ENCODE data around the gene NUP62CL.
"Not testable (repeated sequence)": the region's sequence is repeated elsewhere in the genome, so short reads cannot be mapped to it uniquely, and the experiment has no call there.

NUP62CL gene

DNA sequence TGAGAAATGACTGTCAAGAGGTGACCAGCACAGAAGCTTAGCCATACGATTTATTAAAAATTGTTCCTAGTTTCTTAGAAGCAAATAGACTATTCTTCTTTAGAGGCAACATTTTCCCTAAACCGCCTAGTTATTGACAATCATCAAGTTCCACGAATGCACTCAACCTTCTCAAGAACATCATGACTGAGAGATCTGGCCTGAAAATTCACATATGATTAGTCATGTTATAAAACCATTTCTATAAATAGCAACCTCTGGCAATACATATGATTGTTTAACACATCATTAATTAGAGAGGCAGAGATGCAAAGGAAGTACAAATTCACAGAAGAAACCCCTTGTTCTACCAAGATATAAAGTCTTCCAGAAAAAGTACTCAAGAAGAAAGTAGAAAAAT is 6.7 kb downstream of the NUP62CL start:
- Histone ChIP-seq H3K79me2 (ENCODE audit: insufficient read depth, low read length) (no peaks in the 10 kb centered on the region), H3K9me2 (ENCODE audit: low read depth, low read length) (no peaks in the 10 kb centered on the region), H3K27me3 (ENCODE audit: insufficient read depth, low read length) (no peaks in the 10 kb centered on the region), H3K4me2 (ENCODE audit: low read length) (no peak overlapping the region), H3K9me3 (ENCODE audit: low read length) (no peaks in the 10 kb centered on the region), H3K4me1 (ENCODE audit: insufficient read depth, low read length, severe bottlenecking) (no peaks in the 10 kb centered on the region), H3K9ac (ENCODE audit: low read length) (no peak overlapping the region), H2AFZ (ENCODE audit: low read length) (no peak overlapping the region), H3K27ac (ENCODE audit: low read depth, low read length, poor library complexity, severe bottlenecking) (no peak overlapping the region), H3F3A (ENCODE audit: insufficient read depth, low read length) (no peaks in the 10 kb centered on the region), H3K4me3 (ENCODE audit: low read depth, low read length, poor library complexity, severe bottlenecking) (no peak overlapping the region), H4K20me1 (ENCODE audit: insufficient read depth, low read length) (no peaks in the 10 kb centered on the region), H3K36me3 (ENCODE audit: insufficient read depth, low read length) (no peaks in the 10 kb centered on the region)
- no peak for TF ChIP-seq EZH2 (IDR thresholded peaks at IDR 0.05; ENCODE audit: borderline replicate concordance, low read length)
- TF ChIP-seq, protein P1, sequence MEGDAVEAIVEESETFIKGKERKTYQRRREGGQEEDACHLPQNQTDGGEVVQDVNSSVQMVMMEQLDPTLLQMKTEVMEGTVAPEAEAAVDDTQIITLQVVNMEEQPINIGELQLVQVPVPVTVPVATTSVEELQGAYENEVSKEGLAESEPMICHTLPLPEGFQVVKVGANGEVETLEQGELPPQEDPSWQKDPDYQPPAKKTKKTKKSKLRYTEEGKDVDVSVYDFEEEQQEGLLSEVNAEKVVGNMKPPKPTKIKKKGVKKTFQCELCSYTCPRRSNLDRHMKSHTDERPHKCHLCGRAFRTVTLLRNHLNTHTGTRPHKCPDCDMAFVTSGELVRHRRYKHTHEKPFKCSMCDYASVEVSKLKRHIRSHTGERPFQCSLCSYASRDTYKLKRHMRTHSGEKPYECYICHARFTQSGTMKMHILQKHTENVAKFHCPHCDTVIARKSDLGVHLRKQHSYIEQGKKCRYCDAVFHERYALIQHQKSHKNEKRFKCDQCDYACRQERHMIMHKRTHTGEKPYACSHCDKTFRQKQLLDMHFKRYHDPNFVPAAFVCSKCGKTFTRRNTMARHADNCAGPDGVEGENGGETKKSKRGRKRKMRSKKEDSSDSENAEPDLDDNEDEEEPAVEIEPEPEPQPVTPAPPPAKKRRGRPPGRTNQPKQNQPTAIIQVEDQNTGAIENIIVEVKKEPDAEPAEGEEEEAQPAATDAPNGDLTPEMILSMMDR (IDR thresholded peaks at IDR 0.05; ENCODE audit: low read length) = no peak

DNA sequence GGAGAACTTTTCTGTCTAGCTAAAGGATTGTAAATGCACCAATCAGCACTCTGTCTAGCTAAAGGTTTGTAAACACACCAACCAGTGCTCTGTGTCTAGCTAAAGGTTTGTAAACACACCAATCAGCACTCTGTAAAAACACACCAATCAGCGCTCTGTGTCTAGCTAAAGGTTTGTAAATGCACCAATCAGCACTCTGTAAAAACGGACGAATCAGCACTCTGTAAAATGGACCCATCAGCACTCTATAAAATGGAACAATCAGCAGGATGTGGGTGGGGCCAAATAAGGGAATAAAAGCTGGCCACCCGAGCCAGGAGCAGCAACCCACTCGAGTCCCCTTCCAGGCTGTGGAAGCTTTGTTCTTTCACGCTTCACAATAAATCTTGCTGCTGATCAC is 8.2 kb downstream of the NUP62CL start:
- not testable (repeated sequence) for H3K36me3 ChIP-seq (ENCODE audit: insufficient read depth, low read length); H3K4me3 ChIP-seq (ENCODE audit: low read depth, low read length, poor library complexity, severe bottlenecking); H2AFZ ChIP-seq (ENCODE audit: low read length); H3K4me1 ChIP-seq (ENCODE audit: insufficient read depth, low read length, severe bottlenecking); H3K27me3 ChIP-seq (ENCODE audit: insufficient read depth, low read length); H3K4me2 ChIP-seq (ENCODE audit: low read length); H3K9me3 ChIP-seq (ENCODE audit: low read length); H4K20me1 ChIP-seq (ENCODE audit: insufficient read depth, low read length); H3K27ac ChIP-seq (ENCODE audit: low read depth, low read length, poor library complexity, severe bottlenecking); H3K9ac ChIP-seq (ENCODE audit: low read length); H3K9me2 ChIP-seq (ENCODE audit: low read depth, low read length); H3K79me2 ChIP-seq (ENCODE audit: insufficient read depth, low read length); H3F3A ChIP-seq (ENCODE audit: insufficient read depth, low read length)

DNA sequence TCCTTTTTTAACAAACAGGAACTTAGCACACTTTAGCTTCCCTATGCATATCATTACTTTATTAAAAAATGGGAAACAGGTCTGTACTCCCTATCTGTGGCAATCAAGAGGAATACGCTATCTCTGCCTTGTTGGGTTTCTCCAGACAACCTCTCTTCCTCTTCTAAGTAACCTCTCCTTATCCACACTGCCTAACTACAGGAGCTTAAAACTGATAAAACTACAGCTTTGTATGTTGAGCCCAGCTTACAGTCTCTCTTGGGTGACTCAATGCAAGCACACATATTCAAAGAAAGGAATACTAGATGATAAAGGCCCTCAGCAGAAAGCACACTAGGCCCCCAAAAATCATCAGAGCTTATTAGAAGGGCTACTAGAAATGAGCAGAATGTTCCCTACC is 8.9 kb downstream of the NUP62CL start:
- Histone ChIP-seq H3K4me2 (ENCODE audit: low read length) (no peak overlapping the region), H3K4me3 (ENCODE audit: low read depth, low read length, poor library complexity, severe bottlenecking) (no peak overlapping the region), H3F3A (ENCODE audit: insufficient read depth, low read length) (no peaks in the 10 kb centered on the region), H3K79me2 (ENCODE audit: insufficient read depth, low read length) (no peaks in the 10 kb centered on the region), H3K4me1 (ENCODE audit: insufficient read depth, low read length, severe bottlenecking) (no peaks in the 10 kb centered on the region), H3K9ac (ENCODE audit: low read length) (no peak overlapping the region), H3K9me2 (ENCODE audit: low read depth, low read length) (no peaks in the 10 kb centered on the region), H3K9me3 (ENCODE audit: low read length) (no peaks in the 10 kb centered on the region), H4K20me1 (ENCODE audit: insufficient read depth, low read length) (no peaks in the 10 kb centered on the region), H3K27ac (ENCODE audit: low read depth, low read length, poor library complexity, severe bottlenecking) (no peak overlapping the region), H2AFZ (ENCODE audit: low read length) (no peak overlapping the region), H3K36me3 (ENCODE audit: insufficient read depth, low read length) (no peaks in the 10 kb centered on the region), H3K27me3 (ENCODE audit: insufficient read depth, low read length) (no peaks in the 10 kb centered on the region)
- TF ChIP-seq, protein P1 (IDR thresholded peaks at IDR 0.05; ENCODE audit: low read length) = no peak
- TF ChIP-seq EZH2 (IDR thresholded peaks at IDR 0.05; ENCODE audit: borderline replicate concordance, low read length) = no peak

DNA sequence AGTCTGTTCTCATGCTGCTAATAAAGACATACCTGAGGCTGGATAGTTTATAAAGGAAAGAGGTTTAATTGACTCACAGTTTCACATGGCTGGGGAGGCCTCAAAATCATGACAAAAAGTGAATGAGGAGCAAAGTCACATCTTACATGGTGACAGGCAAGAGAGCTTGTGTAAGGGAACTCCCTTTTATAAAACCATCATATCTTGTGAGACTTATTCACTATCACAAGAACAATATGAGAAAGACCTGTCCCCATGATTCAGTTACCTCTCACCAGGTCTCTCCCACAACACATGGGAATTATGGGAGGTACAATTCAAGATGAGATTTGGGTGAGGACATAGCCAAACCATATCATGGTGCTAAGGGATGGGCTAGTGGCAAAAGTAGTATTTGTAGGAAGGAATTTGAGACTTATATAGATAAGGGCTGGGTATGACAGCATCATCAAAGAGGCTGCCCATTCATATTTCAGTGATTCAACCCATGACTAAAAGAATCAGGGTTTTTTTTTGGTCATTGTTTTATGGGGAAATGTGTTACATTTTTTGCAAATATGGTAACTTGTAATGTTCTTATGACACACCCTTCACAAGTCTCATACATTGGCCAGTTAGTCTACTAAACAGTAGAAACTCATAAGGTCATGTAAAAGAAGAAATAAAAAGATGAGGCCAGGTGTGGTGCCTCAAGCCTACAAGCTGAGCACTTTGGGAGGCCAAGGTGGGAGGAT is 34.7 kb downstream of the NUP62CL start:
- Histone ChIP-seq H3K4me3 (ENCODE audit: low read depth, low read length, poor library complexity, severe bottlenecking) (no peak overlapping the region), H2AFZ (ENCODE audit: low read length) (no peak overlapping the region), H3K4me1 (ENCODE audit: insufficient read depth, low read length, severe bottlenecking) (no peaks in the 10 kb centered on the region), H3F3A (ENCODE audit: insufficient read depth, low read length) (no peaks in the 10 kb centered on the region), H3K36me3 (ENCODE audit: insufficient read depth, low read length) (no peaks in the 10 kb centered on the region), H3K27me3 (ENCODE audit: insufficient read depth, low read length) (no peaks in the 10 kb centered on the region), H3K9me3 (ENCODE audit: low read length) (no peaks in the 10 kb centered on the region), H3K9me2 (ENCODE audit: low read depth, low read length) (no peaks in the 10 kb centered on the region), H3K9ac (ENCODE audit: low read length) (no peak overlapping the region), H3K27ac (ENCODE audit: low read depth, low read length, poor library complexity, severe bottlenecking) (no peak overlapping the region), H3K4me2 (ENCODE audit: low read length) (no peak overlapping the region), H3K79me2 (ENCODE audit: insufficient read depth, low read length) (no peaks in the 10 kb centered on the region), H4K20me1 (ENCODE audit: insufficient read depth, low read length) (no peaks in the 10 kb centered on the region)
- no peak for TF ChIP-seq EZH2 (IDR thresholded peaks at IDR 0.05; ENCODE audit: borderline replicate concordance, low read length)
- TF ChIP-seq, protein P1 (IDR thresholded peaks at IDR 0.05; ENCODE audit: low read length) = no peak
